NCI-H748 (cell line): ENCODE measurements around the gene SMIM44.
A peak's percentile ranks its signal among the peaks of the same experiment; 100 is the strongest.
"Not testable (repeated sequence)": the region's sequence is repeated elsewhere in the genome, so short reads cannot be mapped to it uniquely, and the experiment has no call there.

Source experiments
- DNase-seq: peaks from one replicate; lab custom pipeline; 2025; ENCODE audit not compliant: unreplicated experiment; lab: John Stamatoyannopoulos, UW

The SMIM44 gene

GRCh38 chr19:3459089-3459881, 24.0 kb downstream of the SMIM44 start:
- DNase-seq = peak; percentile 12

DNA sequence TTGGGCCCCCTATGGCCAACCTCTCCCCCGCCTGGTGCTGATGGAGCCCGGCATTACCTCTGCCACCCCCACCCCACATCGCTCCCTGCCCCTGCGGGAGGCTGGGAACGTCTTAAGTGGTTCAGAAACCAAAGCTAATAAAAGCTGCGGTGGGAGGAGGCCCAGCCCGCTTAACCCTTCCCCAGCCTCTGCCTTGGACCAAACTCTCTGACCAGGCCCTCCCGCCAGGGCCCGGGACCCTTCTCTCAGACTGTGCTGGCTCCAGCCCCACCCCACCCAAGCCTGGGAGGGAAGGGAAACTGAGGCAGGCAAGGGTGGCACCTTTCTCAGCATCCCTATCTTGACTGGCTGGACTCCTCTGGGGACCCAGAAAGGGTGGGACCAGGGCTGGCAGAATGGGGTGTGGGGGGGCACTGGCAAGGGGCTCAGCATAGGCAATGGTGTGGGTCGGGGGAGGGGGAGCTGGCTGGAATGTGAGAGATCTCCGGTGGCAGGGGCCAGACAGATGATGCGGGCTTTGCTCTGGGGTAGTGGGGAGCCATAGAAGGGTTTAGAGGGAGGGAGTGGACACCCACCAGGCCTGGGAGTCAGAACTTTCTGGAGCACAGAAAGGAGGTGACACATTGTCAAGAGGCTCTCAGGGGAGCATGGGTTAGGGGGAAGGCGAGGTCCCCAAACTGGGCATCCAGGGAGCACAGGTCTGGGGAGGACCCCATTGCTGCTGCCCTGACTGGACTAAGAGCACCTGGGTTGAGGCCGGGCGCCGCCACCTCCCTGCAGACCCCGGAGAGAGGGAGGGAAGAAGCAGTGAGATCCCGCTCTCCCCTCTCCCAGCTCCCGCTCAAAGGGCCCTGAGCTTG, 24.8 kb downstream of the SMIM44 start:
- no peak for DNase-seq

DNA sequence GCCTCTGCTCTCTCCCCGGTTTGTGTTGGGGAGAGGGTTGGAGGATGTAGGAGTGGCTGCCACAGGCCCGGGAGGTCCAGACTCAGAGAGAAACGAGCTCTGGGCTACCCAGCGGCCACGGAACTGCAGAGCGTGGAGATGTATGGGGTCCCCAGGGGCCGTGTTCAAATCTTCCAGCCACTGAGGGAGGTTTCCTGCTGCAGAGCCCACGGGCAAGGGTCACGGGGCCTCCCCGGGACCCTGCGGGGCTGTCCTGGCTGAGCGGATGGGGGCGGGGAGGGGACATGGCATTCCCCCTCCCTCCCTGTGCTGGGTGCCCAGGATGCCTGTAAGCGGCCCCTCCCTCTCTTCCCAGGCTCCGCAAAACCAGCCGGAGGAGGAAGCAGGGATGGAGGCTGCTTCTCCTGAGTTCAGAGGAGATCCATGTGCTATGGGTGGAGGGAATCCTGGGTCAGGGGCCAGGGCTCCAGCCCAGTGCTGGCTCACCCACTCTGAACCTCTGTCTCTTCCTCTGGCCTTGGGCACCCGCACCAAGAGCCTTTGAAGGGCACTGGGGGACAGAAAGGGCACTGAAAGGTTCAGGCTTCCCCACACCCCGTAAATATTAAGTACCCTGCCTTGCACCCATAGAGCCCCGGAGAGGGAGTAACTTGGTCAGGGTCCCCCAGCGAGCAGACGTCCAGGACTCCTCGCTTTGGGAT, 25.6 kb downstream of the SMIM44 start:
- no peak for DNase-seq

DNA sequence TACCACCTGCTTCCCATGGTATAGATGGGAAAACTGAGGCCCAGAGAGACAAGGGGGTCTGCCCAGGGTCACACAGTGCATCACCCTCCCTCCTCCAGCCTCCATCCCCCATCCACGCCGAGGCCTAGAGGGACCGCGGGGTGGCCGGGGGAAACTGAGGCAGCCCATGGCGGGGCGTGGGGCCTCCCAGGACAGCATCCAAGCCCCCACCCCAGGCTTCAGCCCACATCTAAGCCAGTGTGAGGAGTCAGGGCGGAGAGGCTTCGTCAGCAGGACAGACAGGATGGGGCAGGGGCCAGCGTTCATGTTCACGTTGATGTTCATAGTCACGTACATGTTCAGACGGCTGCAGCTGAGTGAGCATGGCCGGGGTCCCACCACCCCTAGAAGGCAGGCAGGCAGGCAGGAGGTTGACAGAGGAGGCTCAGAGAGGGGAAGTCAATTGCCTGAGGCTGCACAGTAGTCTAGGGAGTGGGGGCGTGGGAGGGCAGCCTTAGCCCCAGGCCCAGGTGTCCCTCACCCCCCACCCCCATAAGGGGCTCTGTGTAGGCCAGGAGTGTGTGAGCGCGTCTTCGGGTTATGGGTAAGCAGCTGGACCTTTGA, 26.2 kb downstream of the SMIM44 start:
- DNase-seq = no peak

GRCh38 chr19:3455960-3456601, 27.2 kb downstream of the SMIM44 start:
- DNase-seq = no peak

DNA sequence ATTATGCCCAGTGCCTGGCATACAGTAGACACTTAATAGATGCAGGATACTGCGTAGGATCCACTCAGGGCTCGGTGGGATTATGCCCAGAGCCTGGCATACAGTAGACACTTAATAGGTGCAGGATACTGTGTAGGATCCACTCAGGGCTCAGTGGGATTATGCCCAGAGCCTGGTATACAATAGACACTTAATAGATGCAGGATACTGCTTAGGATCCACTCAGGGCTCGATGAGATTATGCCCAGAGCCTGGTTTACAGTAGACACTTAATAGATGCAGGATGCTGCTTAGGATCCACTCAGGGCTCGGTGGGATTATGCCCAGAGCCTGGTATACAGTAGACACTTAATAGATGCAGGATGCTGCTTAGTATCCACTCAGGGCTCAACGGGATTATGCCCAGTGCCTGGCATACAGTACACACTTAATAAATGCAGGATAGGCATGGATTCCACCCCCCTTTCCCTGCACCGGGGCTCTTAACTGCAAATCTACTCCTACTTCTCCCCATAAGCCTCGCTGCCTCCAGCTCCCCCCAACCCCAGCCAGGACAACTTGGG, 27.8 kb downstream of the SMIM44 start:
- DNase-seq = no peak

DNA sequence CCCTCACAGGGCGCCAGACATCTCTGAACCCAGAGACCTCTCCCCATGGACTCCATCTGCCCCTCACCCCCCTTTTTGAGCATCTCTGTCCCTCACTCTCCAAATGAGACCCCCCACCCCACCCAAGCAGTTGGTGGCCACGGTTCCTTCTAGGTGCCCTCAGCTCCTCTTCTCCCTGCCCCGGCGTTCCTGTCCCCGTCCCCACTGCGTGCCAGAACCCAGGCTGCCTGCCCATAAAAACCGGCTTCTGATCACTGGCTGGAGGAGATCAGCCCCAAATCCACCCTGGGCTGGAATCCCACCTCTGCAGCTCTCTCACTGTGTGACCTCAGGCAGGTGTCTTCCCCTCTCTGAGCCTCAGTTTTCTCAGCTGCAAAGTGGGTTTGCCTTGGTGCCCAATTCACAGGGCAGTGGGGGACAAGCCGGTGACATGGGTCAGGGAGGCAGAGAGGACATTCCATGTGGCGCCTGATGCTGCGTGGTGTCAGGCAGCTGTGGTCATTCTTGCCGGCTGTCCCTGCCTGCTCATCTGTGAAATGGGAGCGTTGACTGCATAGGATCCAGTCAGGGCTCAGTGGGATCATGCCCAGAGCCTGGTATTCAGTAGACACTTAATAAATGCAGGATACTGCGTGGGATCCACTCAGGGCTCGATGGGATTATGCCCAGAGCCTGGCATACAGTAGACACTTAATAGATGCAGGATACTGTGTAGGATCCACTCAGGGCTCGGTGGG, 28.4 kb downstream of the SMIM44 start:
- DNase-seq = no peak

- no peak for DNase-seq
These were observed 29.4 kb downstream of the SMIM44 start for GRCh38 chr19:3453840-3454239.

- DNase-seq = not testable (repeated sequence)
These were observed 30.4 kb downstream of the SMIM44 start for GRCh38 chr19:3452942-3453214.

DNA sequence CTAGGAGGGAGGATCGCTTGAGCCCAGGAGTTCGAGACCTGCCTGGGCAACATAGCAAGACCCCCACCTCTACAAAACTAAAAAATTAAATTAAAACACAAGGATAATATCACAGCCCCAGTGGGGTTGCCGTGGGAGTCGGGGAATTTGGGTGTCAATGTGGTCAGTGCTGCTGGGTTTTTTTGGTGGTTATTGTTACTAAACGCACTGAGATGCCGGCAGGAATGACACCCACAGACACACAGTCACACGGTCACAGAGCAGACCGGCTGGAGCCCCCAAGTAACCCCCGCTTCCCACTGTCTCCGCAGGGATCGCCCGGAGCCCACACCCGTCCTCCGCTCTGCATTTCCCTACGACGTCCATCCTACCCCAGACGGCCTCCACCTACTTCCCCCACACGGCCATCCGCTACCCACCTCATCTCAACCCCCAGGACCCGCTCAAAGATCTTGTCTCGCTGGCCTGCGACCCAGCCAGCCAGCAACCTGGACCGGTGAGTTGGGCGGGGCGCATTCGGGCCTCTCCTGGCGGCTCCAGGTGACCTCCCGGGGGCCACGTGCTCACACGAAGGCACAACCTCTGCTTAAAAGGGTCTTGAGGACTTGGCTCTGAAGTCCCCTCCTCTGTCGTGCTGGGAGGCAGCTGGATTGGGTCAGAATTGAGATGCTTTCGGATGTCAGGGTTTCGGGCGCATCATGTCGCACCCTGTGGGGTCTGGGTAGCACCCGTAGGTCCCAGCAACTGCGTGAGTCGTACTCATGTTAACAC, 30.9 kb downstream of the SMIM44 start:
- DNase-seq = no peak

DNA sequence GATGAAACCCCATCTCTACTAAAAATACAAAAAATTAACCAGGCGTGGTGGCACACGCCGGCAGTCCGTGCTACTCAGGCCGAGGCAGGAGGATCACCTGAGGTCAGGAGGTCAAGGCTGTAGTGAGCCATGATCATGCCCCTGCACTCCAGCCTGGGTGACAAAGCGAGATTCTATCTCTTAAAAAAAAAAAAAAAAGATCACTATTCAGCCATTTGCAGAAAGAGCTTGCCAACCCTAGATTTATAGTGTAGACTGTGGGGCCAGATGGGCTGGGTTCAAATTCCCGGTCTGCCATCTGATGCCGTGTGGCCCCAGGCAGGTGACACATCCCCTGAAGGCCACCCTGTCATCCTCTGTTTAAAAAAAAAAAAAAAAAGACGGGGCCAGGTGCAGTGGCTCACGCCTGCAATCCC, 31.8 kb downstream of the SMIM44 start:
- DNase-seq = no peak

DNA sequence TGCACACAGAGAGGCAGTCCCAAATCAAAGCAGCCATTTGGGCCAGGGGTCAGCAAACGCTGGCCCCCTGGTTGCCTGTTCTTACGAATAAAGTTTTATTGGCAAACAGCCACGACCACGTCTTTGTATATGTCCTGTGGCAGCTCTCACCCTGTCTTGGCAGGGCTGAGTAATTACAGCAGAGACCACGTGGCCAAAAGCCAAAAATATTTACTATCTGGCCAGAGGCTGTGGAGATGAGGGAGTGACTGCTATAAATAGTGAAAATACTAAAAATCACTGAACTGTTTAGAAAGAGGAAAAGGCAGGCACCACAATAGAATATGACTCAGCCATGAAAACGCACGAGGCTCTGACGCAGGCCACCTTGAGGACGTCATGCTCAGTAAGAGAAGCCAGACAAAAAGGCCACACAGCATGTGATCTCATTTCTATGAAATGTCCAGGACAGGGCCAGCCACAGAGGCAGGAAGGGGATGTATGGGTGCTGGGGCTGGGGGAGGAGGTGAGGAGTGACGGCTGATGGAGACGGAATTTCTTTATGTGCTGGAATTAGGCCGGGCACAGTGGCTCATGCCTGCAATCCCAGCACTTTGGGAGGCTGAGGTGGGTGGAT, 32.3 kb downstream of the SMIM44 start:
- no peak for DNase-seq

DNA sequence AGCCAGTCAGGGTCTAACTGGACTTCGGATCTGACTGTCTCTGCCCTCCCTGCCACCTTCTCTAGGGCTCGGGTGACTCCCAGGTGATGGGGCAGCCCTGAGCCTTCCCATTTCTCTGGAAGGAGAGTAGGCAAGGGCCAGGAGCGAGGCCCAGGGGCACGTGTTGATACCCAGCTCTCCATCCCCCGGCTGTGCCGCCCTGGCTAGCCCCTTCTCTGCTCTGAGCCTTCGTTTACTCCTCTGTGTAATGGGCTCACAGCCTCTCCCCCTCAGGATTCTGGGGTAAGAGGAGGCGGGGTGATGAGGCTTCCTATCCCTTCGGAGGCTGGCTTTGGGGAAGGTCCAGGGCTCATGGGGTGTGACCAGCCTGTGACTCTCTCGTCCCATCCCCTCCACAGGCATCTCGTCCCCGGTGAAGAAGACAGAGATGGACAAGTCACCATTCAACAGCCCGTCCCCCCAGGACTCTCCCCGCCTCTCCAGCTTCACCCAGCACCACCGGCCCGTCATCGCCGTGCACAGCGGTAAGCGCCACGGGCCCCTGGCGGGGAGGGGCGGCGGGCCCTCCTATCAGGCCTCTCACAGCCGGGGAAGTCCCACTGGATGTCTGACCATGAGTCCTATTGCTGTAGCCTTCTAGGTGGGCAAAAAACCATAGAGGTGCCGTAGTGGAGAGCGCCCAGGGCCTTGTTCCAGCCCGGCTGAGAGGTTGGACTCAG, 34.5 kb downstream of the SMIM44 start:
- DNase-seq = no peak

DNA sequence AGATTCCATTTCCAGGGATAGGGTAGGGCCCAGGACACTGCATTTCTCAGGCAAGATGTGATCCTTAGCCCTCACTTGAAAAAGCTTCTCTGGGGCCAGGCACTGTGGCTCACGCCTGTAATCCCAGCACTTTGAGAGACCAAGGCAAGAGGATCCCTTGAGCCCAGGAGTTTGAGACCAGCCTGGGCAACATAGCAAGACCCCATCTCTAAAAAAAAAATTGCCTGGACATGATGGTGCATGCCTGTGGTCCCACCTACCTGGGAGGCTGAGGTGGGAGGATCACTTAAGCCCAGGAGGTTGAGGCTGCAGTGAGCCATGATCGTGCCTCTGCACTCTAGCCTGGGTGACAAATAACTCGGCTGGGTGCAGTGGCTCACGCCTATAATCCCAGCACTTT, 36.6 kb downstream of the SMIM44 start:
- not testable (repeated sequence) for DNase-seq

DNA sequence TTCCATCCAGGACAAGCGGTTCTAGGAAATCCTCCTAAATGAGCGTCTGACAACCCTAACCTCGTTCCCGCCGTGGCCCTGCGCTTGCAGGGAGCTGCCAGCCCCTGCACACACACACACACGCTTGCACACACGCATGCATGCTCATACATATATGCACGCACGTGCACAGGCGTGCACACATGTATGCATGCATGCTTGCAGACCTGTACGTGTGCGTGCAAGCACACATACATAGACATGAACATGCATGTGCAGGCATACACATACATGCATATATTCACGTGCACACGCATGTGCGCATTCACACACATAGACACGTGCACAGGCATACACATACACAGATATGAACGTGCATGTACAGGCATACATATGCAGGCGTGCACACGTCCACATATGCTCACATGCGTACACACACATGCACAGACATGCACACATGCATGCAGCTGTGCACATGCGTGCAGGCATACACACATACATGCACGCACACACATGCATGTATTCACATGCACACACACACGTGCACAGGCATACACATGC, 38.5 kb downstream of the SMIM44 start:
- no peak for DNase-seq

GRCh38 chr19:3443840-3444694, 39.2 kb downstream of the SMIM44 start:
- DNase-seq = peak; percentile 83

- no peak for DNase-seq
These were observed 40.7 kb downstream of the SMIM44 start for GRCh38 chr19:3442487-3443071.
